Measurements from ENCODE around the gene PSMD9. TPM values are rescaled to one million over a fixed set of nuclear protein-coding genes. Genes with fewer than 3 reads are reported as not detected.

Gene PSMD9
- polyA plus RNA-seq, 4 donors = 46.1 to 56.5 (median 49.9) TPM

- no peak for DNase-seq (ENCODE audit: low read depth in 4 of 4, low spot score in 3 of 4)
These were observed 61.2 kb downstream of the PSMD9 start for GRCh38 chr12:121949648-121950397.

GRCh38 chr12:121953117-121953692, 64.6 kb downstream of the PSMD9 start:
- no peak for DNase-seq (ENCODE audit: low read depth in 4 of 4, low spot score in 3 of 4)

DNA sequence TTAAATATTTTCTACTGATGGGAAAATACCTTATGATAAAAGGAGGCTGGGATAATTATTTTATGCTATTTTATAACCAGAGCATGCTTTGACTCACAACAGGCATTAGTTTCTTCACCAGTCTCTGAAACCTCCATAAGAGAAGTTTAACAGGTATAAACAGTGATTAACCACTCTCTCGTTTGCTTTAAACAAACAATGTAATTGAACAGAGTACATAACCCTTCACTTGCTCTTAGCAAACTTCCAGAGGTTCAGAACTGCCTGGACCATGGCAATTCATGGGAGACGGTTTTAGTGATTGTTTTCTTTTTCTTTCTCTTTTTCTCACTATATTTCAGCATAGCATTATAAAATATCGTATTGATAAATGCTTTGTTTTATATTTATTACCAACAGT, 65.1 kb downstream of the PSMD9 start:
- no peak for DNase-seq (ENCODE audit: low read depth in 4 of 4, low spot score in 3 of 4)

GRCh38 chr12:121955258-121956237, 67.0 kb downstream of the PSMD9 start:
- no peak for DNase-seq (ENCODE audit: low read depth in 4 of 4, low spot score in 3 of 4)

DNA sequence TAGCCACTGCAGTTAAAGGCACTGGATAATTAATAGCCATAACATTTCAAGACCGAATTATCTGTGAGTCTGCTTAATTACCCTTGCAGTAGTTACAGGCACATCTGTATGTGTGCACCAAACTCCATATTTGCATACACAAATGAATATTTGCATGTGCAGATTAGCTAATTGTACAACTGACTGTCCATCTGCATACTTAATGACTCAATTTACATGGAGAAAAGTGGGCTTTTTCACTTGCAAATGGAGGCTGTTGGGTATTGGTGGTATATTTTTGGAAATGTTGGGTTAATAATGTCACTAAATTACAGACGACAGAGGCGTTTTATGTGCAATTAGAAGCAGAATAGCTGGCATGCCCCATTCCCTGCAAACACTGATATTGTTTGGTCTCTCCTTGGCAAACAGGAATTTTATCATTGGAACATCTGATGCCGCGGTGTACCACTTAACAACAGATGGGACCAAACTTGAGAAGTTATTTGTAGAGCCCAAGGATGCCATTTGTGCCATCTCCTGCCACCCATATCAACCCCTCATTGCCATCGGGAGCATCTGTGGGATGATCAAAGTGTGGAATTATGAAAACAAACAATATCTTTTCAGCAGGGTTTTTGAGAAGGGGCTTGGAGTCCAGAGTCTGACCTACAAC, 69.4 kb downstream of the PSMD9 start:
- no peak for DNase-seq (ENCODE audit: low read depth in 4 of 4, low spot score in 3 of 4)

- DNase-seq (ENCODE audit: low read depth in 4 of 4, low spot score in 3 of 4) = no peak
These were observed 70.1 kb downstream of the PSMD9 start for GRCh38 chr12:121958541-121959240.

DNA sequence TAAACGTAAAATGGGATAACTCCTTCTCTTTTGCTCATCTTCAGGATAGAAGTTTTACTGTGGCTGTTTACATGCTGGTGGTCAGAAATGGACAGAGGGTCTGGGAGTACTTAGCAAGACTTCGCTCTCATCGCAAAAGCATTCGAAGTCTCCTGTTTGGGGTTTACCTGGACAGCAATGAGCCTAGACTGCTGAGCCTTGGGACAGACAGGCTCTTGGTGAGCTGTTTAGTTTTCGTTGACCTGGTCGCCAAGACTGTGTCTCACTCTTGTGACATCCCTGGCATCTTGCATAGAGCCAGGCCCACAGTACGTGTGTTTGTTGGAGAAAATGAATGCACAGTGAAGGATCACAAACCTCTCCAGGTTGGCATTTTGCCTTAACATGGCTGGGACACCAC, 72.0 kb downstream of the PSMD9 start:
- DNase-seq (ENCODE audit: low read depth in 4 of 4, low spot score in 3 of 4) = no peak

GRCh38 chr12:121961195-121961879, 72.7 kb downstream of the PSMD9 start:
- no peak for DNase-seq (ENCODE audit: low read depth in 4 of 4, low spot score in 3 of 4)

DNA sequence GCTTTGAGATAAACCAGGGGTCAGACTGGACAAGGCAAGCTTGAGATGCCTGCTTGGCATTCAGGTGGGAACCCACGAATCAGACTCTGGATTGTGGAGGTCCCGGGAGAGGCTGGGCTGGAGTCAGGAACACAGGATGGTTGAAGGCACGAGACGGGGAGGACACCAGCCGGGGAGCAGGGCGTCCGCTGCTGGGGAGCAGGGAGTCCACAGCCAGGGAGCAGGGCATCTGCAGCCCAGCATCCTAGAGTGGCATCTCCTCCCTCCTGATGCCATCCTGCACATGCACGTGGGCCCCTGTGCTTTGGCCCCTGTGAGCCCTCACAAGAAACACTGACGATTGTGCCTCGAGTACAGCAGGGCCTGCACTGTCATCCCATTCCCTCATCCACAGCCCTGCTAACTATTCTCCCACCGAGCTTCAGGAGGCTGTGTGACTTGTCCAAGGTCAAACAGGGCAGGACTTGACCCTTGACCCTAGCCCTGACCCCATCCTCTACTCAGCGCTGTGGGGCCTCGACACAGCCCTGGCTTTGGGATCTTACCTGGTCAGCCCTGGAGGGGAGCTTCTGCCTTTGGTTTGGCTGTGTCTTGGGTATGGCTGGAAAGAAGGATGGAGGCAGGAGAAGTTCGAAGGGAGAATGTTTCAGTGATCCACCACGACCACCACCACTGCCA, 74.9 kb downstream of the PSMD9 start:
- DNase-seq (ENCODE audit: low read depth in 4 of 4, low spot score in 3 of 4) = no peak

DNA sequence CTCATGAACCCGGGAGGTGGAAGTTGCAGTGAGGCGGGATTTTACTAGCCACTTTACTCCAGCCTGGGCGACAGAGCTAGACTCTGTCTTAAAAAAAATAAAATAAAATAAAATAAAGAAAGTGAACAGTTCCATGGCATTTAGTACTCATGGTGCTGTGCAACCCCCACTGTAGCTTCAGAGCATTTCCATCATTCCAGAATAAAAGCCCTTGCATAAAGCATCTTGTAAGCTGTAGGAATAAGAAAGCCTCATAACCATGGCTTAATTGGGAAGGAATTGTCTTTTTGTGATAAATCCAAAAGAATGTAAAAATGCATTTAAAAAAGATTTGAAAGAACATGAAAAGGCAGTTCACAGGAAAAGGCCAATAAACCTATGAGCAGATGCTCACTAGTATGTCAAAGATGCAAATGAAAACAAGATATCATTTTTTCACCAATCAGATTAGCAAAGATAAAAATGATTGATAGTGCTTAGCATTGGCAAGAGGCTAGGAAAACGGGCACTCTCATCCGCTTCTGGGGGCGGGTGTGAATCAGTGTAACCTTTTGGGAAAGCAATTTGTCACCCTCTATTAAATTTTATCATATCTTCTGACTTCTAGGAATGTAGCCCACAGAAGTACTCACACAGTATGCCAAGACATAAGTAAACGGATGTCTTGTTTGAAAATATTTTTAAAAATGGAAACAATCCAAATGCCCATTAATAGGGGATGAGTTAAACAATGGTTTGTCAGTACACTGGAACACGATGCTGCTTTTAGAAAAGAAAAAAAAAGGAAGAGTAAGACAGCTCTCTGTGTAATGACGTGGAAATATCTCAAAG, 76.4 kb downstream of the PSMD9 start:
- DNase-seq (ENCODE audit: low read depth in 4 of 4, low spot score in 3 of 4) = no peak

GRCh38 chr12:121966959-121967358, 78.4 kb downstream of the PSMD9 start:
- no peak for DNase-seq (ENCODE audit: low read depth in 4 of 4, low spot score in 3 of 4)

Other genes with a start within 250 kb of the PSMD9 start
- gene MORN3, start 219.1 kb upstream of the PSMD9 start, polyA plus RNA-seq (ENCODE audit: insufficient read length in 4 of 4) = 1 to 10 TPM in 3 of 4 donors, under 1 TPM in 1; 0.40 to 1.9 (median 1.7) TPM
- gene TMEM120B, start 176.0 kb upstream of the PSMD9 start, polyA plus RNA-seq (ENCODE audit: insufficient read length in 4 of 4) = 10 to 100 TPM in 3 of 4 donors, 1 to 10 TPM in 1; 7.9 to 13.6 (median 10.3) TPM
- 10 to 100 TPM in 1 of 4 donors, 1 to 10 TPM in 3; 4.9 to 14.7 (median 9.5) TPM for gene RHOF, start 95.1 kb upstream of the PSMD9 start, polyA plus RNA-seq (ENCODE audit: insufficient read length in 4 of 4)
- 10 to 100 TPM; 12.2 to 19.2 (median 14.5) TPM for gene SETD1B, start 84.8 kb upstream of the PSMD9 start, polyA plus RNA-seq (ENCODE audit: insufficient read length in 4 of 4)
- gene HPD, start 29.9 kb upstream of the PSMD9 start, polyA plus RNA-seq (ENCODE audit: insufficient read length in 4 of 4) = 1 to 10 TPM in 3 of 4 donors, under 1 TPM in 1; 0.74 to 4.5 (median 2.6) TPM
- gene CFAP251, start 29.8 kb downstream of the PSMD9 start, polyA plus RNA-seq (ENCODE audit: insufficient read length in 4 of 4) = 10 to 100 TPM in 2 of 4 donors, 1 to 10 TPM in 2; 3.0 to 15.8 (median 10.5) TPM
- 10 to 100 TPM; 15.9 to 37.6 (median 35.0) TPM for gene BCL7A, start 133.1 kb downstream of the PSMD9 start, polyA plus RNA-seq (ENCODE audit: insufficient read length in 4 of 4)
- 10 to 100 TPM; 29.1 to 46.8 (median 31.9) TPM for gene MLXIP, start 190.0 kb downstream of the PSMD9 start, polyA plus RNA-seq (ENCODE audit: insufficient read length in 4 of 4)